Neuronal stem cell (in vitro differentiated cells): ENCODE data around the gene TRERF1.
A peak's percentile ranks its signal among the peaks of the same experiment; 100 is the strongest.

Experiments
- DNase-seq: peaks from one replicate; pipeline ENCODE4 v3.0.0-alpha.2; 2013; ENCODE audit warnings: low spot score
- H2AFZ ChIP-seq: one replicate; pipeline ENCODE4 v1.6.1; 2013; ENCODE audit warnings: mild to moderate bottlenecking, low read length, inconsistent platforms
- H2AK5ac ChIP-seq: 2 replicates; pipeline ENCODE4 v1.6.1; 2013; ENCODE audit warnings: low read depth, mild to moderate bottlenecking, inconsistent platforms, low read length, moderate library complexity, mixed read lengths
- H2BK120ac ChIP-seq: 2 replicates; pipeline ENCODE4 v1.6.1; 2013; ENCODE audit warnings: low read depth, mild to moderate bottlenecking, inconsistent platforms, low read length, moderate library complexity, mixed read lengths
- H2BK12ac ChIP-seq: one replicate; pipeline ENCODE4 v1.6.1; 2013; ENCODE audit warnings: low read length, inconsistent platforms
- H2BK15ac ChIP-seq: 2 replicates; pipeline ENCODE4 v1.6.1; 2013; ENCODE audit warnings: mild to moderate bottlenecking, low read length, inconsistent platforms, mixed read lengths
- H2BK5ac ChIP-seq: one replicate; pipeline ENCODE4 v1.6.1; 2013; ENCODE audit warnings: inconsistent platforms, mild to moderate bottlenecking, low read length, moderate library complexity
- H3K14ac ChIP-seq: one replicate; pipeline ENCODE4 v1.6.1; 2013; ENCODE audit warnings: low read length, inconsistent platforms
- H3K18ac ChIP-seq: 2 replicates; pipeline ENCODE4 v1.6.1; 2013; ENCODE audit warnings: low read length, inconsistent platforms
- H3K23ac ChIP-seq: 2 replicates; pipeline ENCODE4 v1.6.1; 2013; ENCODE audit warnings: low read depth, mild to moderate bottlenecking, mixed read lengths, low read length, inconsistent platforms; ENCODE audit not compliant: poor library complexity
- H3K27ac ChIP-seq: replicated peaks from 3 replicates; pipeline ENCODE4 v1.5.1; 2013; ENCODE audit warnings: low read length, inconsistent platforms
- H3K27me3 ChIP-seq, 3 experiments: 2 replicates each; pipeline ENCODE4 v1.6.1; 2013; ENCODE audit warnings: low read length in 3 of 3, mild to moderate bottlenecking in 2 of 3, inconsistent platforms in 1 of 3, low read depth in 1 of 3, mixed read lengths in 1 of 3, moderate library complexity in 1 of 3; ENCODE audit not compliant: control insufficient read depth in 3 of 3, insufficient read depth in 3 of 3
- H3K36me3 ChIP-seq, 2 donors: replicated peaks in 1 of 2; 2 replicates each; pipeline ENCODE4 v1.6.1; 2013; ENCODE audit warnings: low read length in 2 of 2; ENCODE audit not compliant: control insufficient read depth in 2 of 2, insufficient read depth in 2 of 2
- H3K4ac ChIP-seq: 2 replicates; pipeline ENCODE4 v1.6.1; 2013; ENCODE audit warnings: inconsistent platforms, mild to moderate bottlenecking, low read length, moderate library complexity
- H3K4me1 ChIP-seq, 2 donors: 1 replicate in 1 of 2; 2 replicates in 1 of 2; pipeline ENCODE4 v1.6.1; 2013; ENCODE audit warnings: low read length in 2 of 2, low read depth in 1 of 2; ENCODE audit not compliant: control insufficient read depth in 2 of 2, insufficient read depth in 1 of 2
- H3K4me2 ChIP-seq: one replicate; pipeline ENCODE4 v1.6.1; 2013; ENCODE audit warnings: mild to moderate bottlenecking, low read length, inconsistent platforms; ENCODE audit not compliant: insufficient read depth, poor library complexity, severe bottlenecking
- H3K4me3 ChIP-seq, 2 donors: 2 replicates each; pipeline ENCODE4 v1.5.1; 2013; ENCODE audit warnings: low read length in 2 of 2, mild to moderate bottlenecking in 2 of 2, inconsistent platforms in 1 of 2, moderate library complexity in 1 of 2
- H3K79me1 ChIP-seq: one replicate; pipeline ENCODE4 v1.6.1; 2013; ENCODE audit warnings: low read depth, mild to moderate bottlenecking, inconsistent platforms, low read length, moderate library complexity
- H3K9ac ChIP-seq: one replicate; pipeline ENCODE4 v1.6.1; 2013; ENCODE audit warnings: mild to moderate bottlenecking, low read depth, low read length, inconsistent platforms; ENCODE audit not compliant: poor library complexity
- H3K9me3 ChIP-seq, 2 donors: replicated peaks in 1 of 2; 2 replicates each; pipeline versions ENCODE3 to v1.6.1; 2013; ENCODE audit warnings: low read length in 2 of 2, mild to moderate bottlenecking in 2 of 2, inconsistent platforms in 1 of 2, low read depth in 1 of 2, mixed read lengths in 1 of 2, moderate library complexity in 1 of 2; ENCODE audit not compliant: control insufficient read depth in 2 of 2, insufficient read depth in 1 of 2
- H4K8ac ChIP-seq: one replicate; pipeline ENCODE4 v1.6.1; 2013; ENCODE audit warnings: low read depth, mild to moderate bottlenecking, inconsistent platforms, low read length, moderate library complexity
- H4K91ac ChIP-seq: one replicate; pipeline ENCODE4 v1.6.1; 2013; ENCODE audit warnings: low read length, low read depth, mild to moderate bottlenecking, inconsistent platforms; ENCODE audit not compliant: poor library complexity
- WGBS, 2 donors: extraction: QIAGEN DNeasy Blood & Tissue Kit; methylation state at CpG; one replicate each; pipeline ENCODE4 v1.1.7; 2013; ENCODE audit warnings: missing lambda C conversion rate in 2 of 2, mixed read lengths in 1 of 2; ENCODE audit not compliant: insufficient read length in 2 of 2, insufficient replicate concordance in 1 of 2; ENCODE audit errors: extremely low coverage in 2 of 2; 5-methylcytosine and 5-hydroxymethylcytosine counted together

Gene TRERF1

GRCh38 chr6:42257063-42257462 lies 194.7 kb downstream of the TRERF1 start:
- Histone ChIP-seq H3K4me1 (peaks cover 0 to 6% of the 10 kb centered on the region in 2 donors), H3K4ac (no peak overlapping the region), H2BK12ac (no peak overlapping the region), H4K91ac (no peak overlapping the region), H3K23ac (no peak overlapping the region), H3K36me3 (peaks cover 13 to 68% of the 10 kb centered on the region in 2 donors), H3K18ac (no peak overlapping the region), H3K4me3 (no peak overlapping the region), H2BK5ac (no peak overlapping the region), H2AFZ (no peak overlapping the region), H3K27me3 (no peaks in the 10 kb centered on the region), H2BK120ac (no peak overlapping the region), H3K27ac (no peak overlapping the region), H3K9ac (no peak overlapping the region), H4K8ac (no peak overlapping the region), H2AK5ac (no peak overlapping the region), H3K79me1 (no peaks in the 10 kb centered on the region), H3K9me3 (no peaks in the 10 kb centered on the region), H2BK15ac (no peak overlapping the region), H3K4me2 (no peak overlapping the region), H3K14ac (no peak overlapping the region)
- no CpG with 5 or more reads among the region's 3 CpGs for WGBS, 2 donors
- no peak for DNase-seq

- no peaks in the 10 kb centered on the region for H3K9me3 ChIP-seq
- H2AFZ ChIP-seq, result no peak overlapping the region
- H3K14ac ChIP-seq, result no peak overlapping the region
- no peak overlapping the region for H3K23ac ChIP-seq
- H2AK5ac ChIP-seq, result no peak overlapping the region
- no peak overlapping the region for H3K4me3 ChIP-seq
- no peak overlapping the region for H2BK15ac ChIP-seq
- no peak for DNase-seq
- H3K79me1 ChIP-seq, result no peaks in the 10 kb centered on the region
- H3K18ac ChIP-seq, result no peak overlapping the region
- no peak overlapping the region for H3K4ac ChIP-seq
- H3K4me1 ChIP-seq, result peaks cover 2 to 15% of the 10 kb centered on the region in 2 donors
- no peak overlapping the region for H4K91ac ChIP-seq
- no CpG with 5 or more reads among the region's 5 CpGs for WGBS, 2 donors
- H2BK120ac ChIP-seq, result no peak overlapping the region
- H3K36me3 ChIP-seq, result peaks cover 13 to 79% of the 10 kb centered on the region in 2 donors
- H2BK12ac ChIP-seq, result no peak overlapping the region
- H3K27ac ChIP-seq, result no peak overlapping the region
- no peak overlapping the region for H3K4me2 ChIP-seq
- H2BK5ac ChIP-seq, result no peak overlapping the region
- no peak overlapping the region for H3K9ac ChIP-seq
- H4K8ac ChIP-seq, result no peak overlapping the region
- no peaks in the 10 kb centered on the region for H3K27me3 ChIP-seq
Observed at GRCh38 chr6:42255050-42255449, 196.7 kb downstream of the TRERF1 start.

- no peaks in the 10 kb centered on the region for H3K27me3 ChIP-seq
- no peak overlapping the region for H2AFZ ChIP-seq
- no peak overlapping the region for H4K91ac ChIP-seq
- no peak overlapping the region for H3K4ac ChIP-seq
- no peak overlapping the region for H2BK5ac ChIP-seq
- H3K36me3 ChIP-seq, result peaks cover 15 to 83% of the 10 kb centered on the region in 2 donors
- H3K4me3 ChIP-seq, result no peak overlapping the region
- no CpG with 5 or more reads among the region's 9 CpGs for WGBS, 2 donors
- no peaks in the 10 kb centered on the region for H3K79me1 ChIP-seq
- no peak overlapping the region for H2AK5ac ChIP-seq
- no peak overlapping the region for H3K27ac ChIP-seq
- no peak for DNase-seq
- H2BK120ac ChIP-seq, result no peak overlapping the region
- no peak overlapping the region for H3K14ac ChIP-seq
- no peak overlapping the region for H3K9ac ChIP-seq
- no peak overlapping the region for H3K4me2 ChIP-seq
- no peaks in the 10 kb centered on the region for H3K9me3 ChIP-seq
- H2BK15ac ChIP-seq, result no peak overlapping the region
- peaks cover 2 to 20% of the 10 kb centered on the region in 2 donors for H3K4me1 ChIP-seq
- H3K23ac ChIP-seq, result no peak overlapping the region
- H3K18ac ChIP-seq, result no peak overlapping the region
- H4K8ac ChIP-seq, result no peak overlapping the region
- H2BK12ac ChIP-seq, result no peak overlapping the region
Observed at GRCh38 chr6:42254505-42254904, 197.2 kb downstream of the TRERF1 start.

- Histone ChIP-seq H2BK5ac (no peak overlapping the region), H3K4me2 (no peak overlapping the region), H4K8ac (no peak overlapping the region), H3K36me3 (peaks cover 26 to 83% of the 10 kb centered on the region in 2 donors), H4K91ac (no peak overlapping the region), H3K4ac (no peak overlapping the region), H3K9ac (no peak overlapping the region), H2BK15ac (no peak overlapping the region), H2AFZ (no peak overlapping the region), H3K18ac (peak overlapping the region; percentile 36), H3K4me1 (peaks cover 2 to 21% of the 10 kb centered on the region in 2 donors), H3K14ac (no peak overlapping the region), H3K79me1 (no peaks in the 10 kb centered on the region), H3K9me3 (no peaks in the 10 kb centered on the region), H3K23ac (no peak overlapping the region), H2BK120ac (no peak overlapping the region), H3K27ac (no peak overlapping the region), H3K27me3 (no peaks in the 10 kb centered on the region), H3K4me3 (no peak overlapping the region), H2BK12ac (no peak overlapping the region), H2AK5ac (peak overlapping the region; percentile 1)
- no CpG with 5 or more reads among the region's 9 CpGs for WGBS, 2 donors
- DNase-seq, result no peak
Observed at GRCh38 chr6:42251911-42252637, 199.7 kb downstream of the TRERF1 start.
